Neuronal stem cell (in vitro differentiated cells): ENCODE results near the gene TECTB.

Experiments used
- DNase-seq: peaks from one replicate; pipeline ENCODE4 v3.0.0-alpha.2; 2013; ENCODE audit warnings: low spot score
- H2AFZ ChIP-seq: one replicate; pipeline ENCODE4 v1.6.1; 2013; ENCODE audit warnings: mild to moderate bottlenecking, low read length, inconsistent platforms
- H2AK5ac ChIP-seq: 2 replicates; pipeline ENCODE4 v1.6.1; 2013; ENCODE audit warnings: low read depth, mild to moderate bottlenecking, inconsistent platforms, low read length, moderate library complexity, mixed read lengths
- H2BK120ac ChIP-seq: 2 replicates; pipeline ENCODE4 v1.6.1; 2013; ENCODE audit warnings: low read depth, mild to moderate bottlenecking, inconsistent platforms, low read length, moderate library complexity, mixed read lengths
- H2BK12ac ChIP-seq: one replicate; pipeline ENCODE4 v1.6.1; 2013; ENCODE audit warnings: low read length, inconsistent platforms
- H2BK15ac ChIP-seq: 2 replicates; pipeline ENCODE4 v1.6.1; 2013; ENCODE audit warnings: mild to moderate bottlenecking, low read length, inconsistent platforms, mixed read lengths
- H2BK5ac ChIP-seq: one replicate; pipeline ENCODE4 v1.6.1; 2013; ENCODE audit warnings: inconsistent platforms, mild to moderate bottlenecking, low read length, moderate library complexity
- H3K14ac ChIP-seq: one replicate; pipeline ENCODE4 v1.6.1; 2013; ENCODE audit warnings: low read length, inconsistent platforms
- H3K18ac ChIP-seq: 2 replicates; pipeline ENCODE4 v1.6.1; 2013; ENCODE audit warnings: low read length, inconsistent platforms
- H3K23ac ChIP-seq: 2 replicates; pipeline ENCODE4 v1.6.1; 2013; ENCODE audit warnings: low read depth, mild to moderate bottlenecking, mixed read lengths, low read length, inconsistent platforms; ENCODE audit not compliant: poor library complexity
- H3K27ac ChIP-seq: replicated peaks from 3 replicates; pipeline ENCODE4 v1.5.1; 2013; ENCODE audit warnings: low read length, inconsistent platforms
- H3K27me3 ChIP-seq, 3 experiments: 2 replicates each; pipeline ENCODE4 v1.6.1; 2013; ENCODE audit warnings: low read length in 3 of 3, mild to moderate bottlenecking in 2 of 3, inconsistent platforms in 1 of 3, low read depth in 1 of 3, mixed read lengths in 1 of 3, moderate library complexity in 1 of 3; ENCODE audit not compliant: control insufficient read depth in 3 of 3, insufficient read depth in 3 of 3
- H3K36me3 ChIP-seq, 2 donors: replicated peaks in 1 of 2; 2 replicates each; pipeline ENCODE4 v1.6.1; 2013; ENCODE audit warnings: low read length in 2 of 2; ENCODE audit not compliant: control insufficient read depth in 2 of 2, insufficient read depth in 2 of 2
- H3K4ac ChIP-seq: 2 replicates; pipeline ENCODE4 v1.6.1; 2013; ENCODE audit warnings: inconsistent platforms, mild to moderate bottlenecking, low read length, moderate library complexity
- H3K4me1 ChIP-seq, 2 donors: 1 replicate in 1 of 2; 2 replicates in 1 of 2; pipeline ENCODE4 v1.6.1; 2013; ENCODE audit warnings: low read length in 2 of 2, low read depth in 1 of 2; ENCODE audit not compliant: control insufficient read depth in 2 of 2, insufficient read depth in 1 of 2
- H3K4me2 ChIP-seq: one replicate; pipeline ENCODE4 v1.6.1; 2013; ENCODE audit warnings: mild to moderate bottlenecking, low read length, inconsistent platforms; ENCODE audit not compliant: insufficient read depth, poor library complexity, severe bottlenecking
- H3K4me3 ChIP-seq, 2 donors: 2 replicates each; pipeline ENCODE4 v1.5.1; 2013; ENCODE audit warnings: low read length in 2 of 2, mild to moderate bottlenecking in 2 of 2, inconsistent platforms in 1 of 2, moderate library complexity in 1 of 2
- H3K79me1 ChIP-seq: one replicate; pipeline ENCODE4 v1.6.1; 2013; ENCODE audit warnings: low read depth, mild to moderate bottlenecking, inconsistent platforms, low read length, moderate library complexity
- H3K9ac ChIP-seq: one replicate; pipeline ENCODE4 v1.6.1; 2013; ENCODE audit warnings: mild to moderate bottlenecking, low read depth, low read length, inconsistent platforms; ENCODE audit not compliant: poor library complexity
- H3K9me3 ChIP-seq, 2 donors: replicated peaks in 1 of 2; 2 replicates each; pipeline versions ENCODE3 to v1.6.1; 2013; ENCODE audit warnings: low read length in 2 of 2, mild to moderate bottlenecking in 2 of 2, inconsistent platforms in 1 of 2, low read depth in 1 of 2, mixed read lengths in 1 of 2, moderate library complexity in 1 of 2; ENCODE audit not compliant: control insufficient read depth in 2 of 2, insufficient read depth in 1 of 2
- H4K8ac ChIP-seq: one replicate; pipeline ENCODE4 v1.6.1; 2013; ENCODE audit warnings: low read depth, mild to moderate bottlenecking, inconsistent platforms, low read length, moderate library complexity
- H4K91ac ChIP-seq: one replicate; pipeline ENCODE4 v1.6.1; 2013; ENCODE audit warnings: low read length, low read depth, mild to moderate bottlenecking, inconsistent platforms; ENCODE audit not compliant: poor library complexity
- WGBS, 2 donors: extraction: QIAGEN DNeasy Blood & Tissue Kit; methylation state at CpG; one replicate each; pipeline ENCODE4 v1.1.7; 2013; ENCODE audit warnings: missing lambda C conversion rate in 2 of 2, mixed read lengths in 1 of 2; ENCODE audit not compliant: insufficient read length in 2 of 2, insufficient replicate concordance in 1 of 2; ENCODE audit errors: extremely low coverage in 2 of 2; 5-methylcytosine and 5-hydroxymethylcytosine counted together

The TECTB gene

GRCh38 chr10:112243713-112244112 lies 39.5 kb upstream of the TECTB start:
- no peak overlapping the region for H2AFZ ChIP-seq
- no peak for DNase-seq
- H3K4me3 ChIP-seq: no peak overlapping the region
- H3K9ac ChIP-seq: no peak overlapping the region
- no peaks in the 10 kb centered on the region for H3K27me3 ChIP-seq
- H3K18ac ChIP-seq: no peak overlapping the region
- H3K4me1 ChIP-seq: no peaks in the 10 kb centered on the region
- no peak overlapping the region for H2BK5ac ChIP-seq
- H2BK12ac ChIP-seq: no peak overlapping the region
- H3K79me1 ChIP-seq: no peaks in the 10 kb centered on the region
- no peak overlapping the region for H3K27ac ChIP-seq
- no peak overlapping the region for H3K14ac ChIP-seq
- peaks cover 0 to 3% of the 10 kb centered on the region in 2 donors for H3K9me3 ChIP-seq
- no CpG with 5 or more reads among the region's 6 CpGs for WGBS, 2 donors
- H4K91ac ChIP-seq: no peak overlapping the region
- no peak overlapping the region for H3K4me2 ChIP-seq
- H2BK120ac ChIP-seq: no peak overlapping the region
- no peak overlapping the region for H3K23ac ChIP-seq
- no peak overlapping the region for H2BK15ac ChIP-seq
- no peak overlapping the region for H4K8ac ChIP-seq
- no peak overlapping the region for H2AK5ac ChIP-seq
- H3K4ac ChIP-seq: no peak overlapping the region
- H3K36me3 ChIP-seq: no peaks in the 10 kb centered on the region

GRCh38 chr10:112244197-112244596 lies 39.0 kb upstream of the TECTB start:
- WGBS, 2 donors: no CpG with 5 or more reads among the region's 2 CpGs

GRCh38 chr10:112247791-112248190 lies 35.4 kb upstream of the TECTB start:
- Histone ChIP-seq H4K8ac (no peak overlapping the region), H2BK12ac (no peak overlapping the region), H3K9me3 (no peaks in the 10 kb centered on the region), H3K4me1 (no peaks in the 10 kb centered on the region), H2BK120ac (no peak overlapping the region), H3K9ac (no peak overlapping the region), H3K23ac (no peak overlapping the region), H2BK5ac (no peak overlapping the region), H2AFZ (no peak overlapping the region), H3K79me1 (no peaks in the 10 kb centered on the region), H2AK5ac (no peak overlapping the region), H3K27ac (no peak overlapping the region), H3K4ac (no peak overlapping the region), H3K4me3 (no peak overlapping the region), H2BK15ac (no peak overlapping the region), H3K36me3 (no peaks in the 10 kb centered on the region), H3K14ac (no peak overlapping the region), H3K4me2 (no peak overlapping the region), H3K27me3 (no peaks in the 10 kb centered on the region), H4K91ac (no peak overlapping the region), H3K18ac (no peak overlapping the region)
- no peak for DNase-seq
- no CpG with 5 or more reads among the region's 2 CpGs for WGBS, 2 donors

More at GRCh38 chr10:112244197-112244596, 39.0 kb upstream of the TECTB start:
- Histone ChIP-seq H3K79me1 (no peaks in the 10 kb centered on the region), H2AK5ac (no peak overlapping the region), H4K8ac (no peak overlapping the region), H2BK120ac (no peak overlapping the region), H3K27ac (no peak overlapping the region), H3K14ac (no peak overlapping the region), H3K18ac (no peak overlapping the region), H4K91ac (no peak overlapping the region), H3K4me3 (no peak overlapping the region), H2BK5ac (no peak overlapping the region), H3K23ac (no peak overlapping the region), H2BK15ac (no peak overlapping the region), H3K4me2 (no peak overlapping the region), H2BK12ac (no peak overlapping the region), H3K9me3 (peaks cover 0 to 3% of the 10 kb centered on the region in 2 donors), H3K4ac (no peak overlapping the region), H3K4me1 (no peaks in the 10 kb centered on the region), H3K36me3 (no peaks in the 10 kb centered on the region), H3K9ac (no peak overlapping the region), H3K27me3 (no peaks in the 10 kb centered on the region), H2AFZ (no peak overlapping the region)
- DNase-seq: no peak

DNA sequence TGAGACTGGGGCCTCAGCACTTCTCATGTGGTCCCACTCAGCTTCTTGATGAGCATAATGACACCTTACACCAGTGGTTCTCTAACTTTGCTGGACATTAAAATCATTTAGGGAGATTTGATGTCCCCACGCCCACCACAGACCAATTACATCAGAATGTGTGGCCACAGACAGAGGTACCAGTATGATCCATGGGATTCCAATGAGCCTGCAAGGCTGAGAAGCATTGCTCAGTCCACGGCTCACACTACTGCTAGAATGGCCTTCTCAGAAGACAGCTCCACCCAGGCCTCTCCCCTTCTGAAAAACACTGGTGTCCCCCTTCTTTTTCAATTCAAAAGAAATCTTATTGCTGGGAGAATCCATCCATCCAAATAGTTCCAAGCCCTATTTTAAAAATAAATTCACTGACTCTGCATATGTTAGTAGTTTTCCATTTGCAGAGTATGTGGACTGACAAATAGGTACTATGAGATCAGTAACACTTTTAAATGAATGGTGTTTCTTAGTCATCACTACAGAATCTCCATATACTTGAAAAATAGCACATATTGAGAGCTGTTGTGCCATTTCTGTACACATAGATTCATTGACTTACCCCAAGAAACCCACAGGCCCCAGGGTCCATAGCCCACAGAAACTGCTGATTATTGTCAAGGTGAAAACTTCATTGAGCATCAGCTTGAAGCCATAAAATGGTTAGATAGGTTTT lies 34.5 kb upstream of the TECTB start:
- H3K4me2 ChIP-seq: no peak overlapping the region
- H3K27me3 ChIP-seq: no peaks in the 10 kb centered on the region
- no peak overlapping the region for H3K4ac ChIP-seq
- H3K79me1 ChIP-seq: no peaks in the 10 kb centered on the region
- DNase-seq: no peak
- no peak overlapping the region for H3K14ac ChIP-seq
- no peak overlapping the region for H2BK12ac ChIP-seq
- no peak overlapping the region for H4K8ac ChIP-seq
- H2BK15ac ChIP-seq: no peak overlapping the region
- H2BK120ac ChIP-seq: no peak overlapping the region
- no peak overlapping the region for H3K4me3 ChIP-seq
- no peaks in the 10 kb centered on the region for H3K4me1 ChIP-seq
- H3K9me3 ChIP-seq: no peaks in the 10 kb centered on the region
- H4K91ac ChIP-seq: no peak overlapping the region
- H2AK5ac ChIP-seq: no peak overlapping the region
- H2AFZ ChIP-seq: no peak overlapping the region
- no peak overlapping the region for H3K18ac ChIP-seq
- WGBS, 2 donors: no CpG with 5 or more reads among the region's 2 CpGs
- no peak overlapping the region for H3K23ac ChIP-seq
- H3K9ac ChIP-seq: no peak overlapping the region
- no peak overlapping the region for H3K27ac ChIP-seq
- H3K36me3 ChIP-seq: no peaks in the 10 kb centered on the region
- no peak overlapping the region for H2BK5ac ChIP-seq
